Measurements from ENCODE around the gene CHRM2.

DNA sequence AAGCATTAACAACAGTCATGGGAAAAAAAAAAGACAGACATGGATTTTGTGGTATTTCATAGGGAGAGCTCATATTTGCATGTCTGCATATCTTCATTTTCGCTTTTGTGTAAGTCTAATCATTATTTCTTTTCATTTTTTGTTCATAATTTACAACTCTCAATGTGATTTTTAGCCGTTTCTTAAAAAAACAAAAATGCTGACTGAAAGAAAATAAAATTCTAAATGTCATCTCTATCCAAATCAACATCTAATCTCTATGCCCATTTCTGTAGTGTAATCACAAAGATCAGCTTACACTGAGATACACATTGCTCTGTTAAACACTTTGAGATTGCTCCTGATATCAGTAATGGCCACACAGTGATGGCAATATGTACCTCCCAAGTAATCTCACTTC lies 29.2 kb downstream of the CHRM2 start:
- TF ChIP-seq POLR2A (IDR thresholded peaks at IDR 0.05) (no peak), POLR2AphosphoS5 (IDR thresholded peaks at IDR 0.05) (no peak)
